Heart right ventricle (tissue), 16 donors: ENCODE data around the gene ASPHD2. TPM values are rescaled to one million over a fixed set of nuclear protein-coding genes. Genes with fewer than 3 reads are reported as not detected.

Source experiments
- ATAC-seq, 8 donors: fragments of 200-7000 bp; cut with Tn5 transposase; one replicate each; pipeline ENCODE4 v1.9.1; 2020; ENCODE audit warnings: mild to moderate bottlenecking in 8 of 8, moderate library complexity in 8 of 8, moderate number of reproducible peaks in 1 of 8
- DNase-seq, 2 donors: peaks; one replicate each; pipeline ENCODE4 v3.0.0-alpha.2; 2020
- H3K27ac ChIP-seq, 10 donors: fragments of 200-600 bp; sonication (generic) in 2 of 10; one replicate each; pipeline versions ENCODE4 v1.5.0 to v1.8.0; 2020 to 2022; ENCODE audit warnings: mild to moderate bottlenecking in 3 of 10
- H3K27me3 ChIP-seq, 7 donors: fragments of 200-600 bp; one replicate each; pipeline ENCODE4 v1.8.0; 2021 to 2022; ENCODE audit warnings: mild to moderate bottlenecking in 2 of 7
- H3K36me3 ChIP-seq, 9 donors: fragments of 200-600 bp; sonication (generic) in 1 of 9; one replicate each; pipeline versions ENCODE4 v1.5.0 to v1.8.0; 2020 to 2022; ENCODE audit warnings: mild to moderate bottlenecking in 2 of 9
- H3K4me1 ChIP-seq, 9 donors: fragments of 200-600 bp; sonication (generic) in 1 of 9; one replicate each; pipeline versions ENCODE4 v1.5.0 to v1.8.0; 2020 to 2022; ENCODE audit warnings: mild to moderate bottlenecking in 4 of 9
- H3K4me3 ChIP-seq, 10 donors: fragments of 200-600 bp; sonication (generic) in 2 of 10; one replicate each; pipeline versions ENCODE4 v1.5.0 to v1.8.0; 2020 to 2022; ENCODE audit warnings: mild to moderate bottlenecking in 7 of 10, moderate library complexity in 2 of 10
- H3K9me3 ChIP-seq, 11 donors: fragments of 200-600 bp in 10 of 11; sonication (generic) in 2 of 11; one replicate each; pipeline versions ENCODE4 v1.5.0 to v1.8.0; 2013 to 2022; ENCODE audit warnings: mild to moderate bottlenecking in 2 of 11, control low read depth in 1 of 11, moderate library complexity in 1 of 11
- WGBS, 2 donors: extraction: QIAGEN DNeasy Blood & Tissue Kit; methylation state at CpG; one replicate each; pipeline ENCODE4 v1.1.7; 2013; ENCODE audit warnings: inconsistent platforms in 1 of 2; 5-methylcytosine and 5-hydroxymethylcytosine counted together
- intact Hi-C, 10 donors: fragments of 100-400 bp; cut with DNase I; formaldehyde crosslinking; loops; one replicate each; pipeline versions ENCODE4 v1.11.1 to v1.14.2; 2022
- polyA plus RNA-seq, 2 donors: library from polyadenylated mRNA; stranded (reverse); fragments of 200-250 nt; gene quantifications; one replicate each; pipeline ENCODE4 v1.2.3, GENCODE V29; 2013
- total RNA-seq, 10 donors: library from RNA; stranded (reverse); fragmentation: NEBNext Ultra II Directional in 3 of 10; extraction: Animal tissue kit (Norgen Biotek cat#: 25700) in 3 of 10; gene quantifications; one replicate each; pipeline versions ENCODE4 v1.2.1 to v1.2.4, GENCODE V29; 2021 to 2023
- TF ChIP-seq, protein P1 (sequence below), 9 donors: fragments of 200-600 bp; sonication (generic) in 2 of 9; IDR thresholded peaks; one replicate each; pipeline versions ENCODE4 v1.5.0 to v1.8.0; 2021 to 2022; ENCODE audit warnings: antibody characterized with exemption in 9 of 9, mild to moderate bottlenecking in 5 of 9, moderate library complexity in 1 of 9
- donor health status: Arrhythmogenic right ventricular cardiomyopathy.
- donor health status: ischemic (EF 13 %, LVEDD 7.1; RV severe dilation, severe dysfunction).
- donor health status: healthy with polysubstance abuse.
- donor health status: DM: no; HTN: yes; CAD: no.
- donor health status: DM: no; HTN: no; CAD: no.
- donor health status: ischemic (EF 25% LVEDD 6.9; RV normal size, moderate dysfunction).
- donor health status: ischemic (EF 25% LVEDD 5.7; RV mildly dilated, moderate dysfunction).
- donor health status: healthy.
- donor health status: DM: yes; HTN: yes; CAD: no.
- donor health status: Ischemic cardiomyopathy.
- donor health status: ischemic (EF 35%, LVEDD 5.7; RV mildly dilated, moderate dysfunction).
- donor health status: nonischemic (EF 11% LVEDD 7.7; RV severe dilation, severe dysfunction).
- donor health status: DM: yes; HTN: yes; CAD: no.
- donor health status: PGD.
- donor health status: ischemic (EF 29% LVEDD 5.4; RV normal size, mild dysfunction).
- donor health status: nonischemic (EF 23%, LVEDD 6.1; RV moderate dilation, normal function).

ASPHD2 gene
- total and polyA plus RNA-seq, 12 donors: 0.07 to 1.8 (median 0.15) TPM; not detected in 3

DNA sequence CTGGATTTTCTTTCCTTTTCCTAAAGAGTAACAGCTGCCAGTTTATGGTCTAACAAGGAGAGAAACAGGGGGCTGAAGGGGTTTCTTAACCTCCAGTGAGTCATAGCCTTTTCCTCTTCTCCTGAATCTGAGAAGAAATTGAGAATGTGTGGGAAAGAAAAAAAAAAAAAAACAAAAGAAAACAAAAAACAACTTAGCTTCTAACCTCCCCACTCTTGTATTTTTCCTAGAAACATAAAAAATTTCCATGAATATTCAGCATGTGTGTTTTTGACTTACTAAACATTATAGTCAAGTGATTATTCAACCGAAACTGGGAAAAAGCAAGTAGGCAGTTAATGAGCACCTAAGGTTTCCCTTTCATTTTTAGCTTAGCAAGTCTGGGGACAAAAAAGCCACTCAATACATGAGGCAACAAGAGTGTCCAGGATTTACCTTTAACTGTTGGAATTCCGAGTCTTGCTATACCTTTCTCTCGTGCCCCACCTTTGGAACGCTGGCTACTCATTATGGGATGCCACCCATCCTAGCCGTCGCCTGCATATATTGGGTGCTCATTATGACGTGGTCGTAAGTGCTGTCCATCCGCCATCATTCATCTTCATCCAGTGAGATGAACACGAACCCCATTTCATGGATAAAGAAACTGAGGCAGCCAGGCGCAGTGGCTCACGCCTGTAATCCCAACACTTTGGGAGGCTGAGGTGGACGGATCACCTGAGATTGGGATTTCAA lies 2.4 kb downstream of the ASPHD2 start:
- DNase-seq (no peak), ATAC-seq (no peak)
- H3K4me1 ChIP-seq: peaks cover 0 to 46% (median 0%) of the 10 kb centered on the region in 9 donors
- TF ChIP-seq, protein P1, sequence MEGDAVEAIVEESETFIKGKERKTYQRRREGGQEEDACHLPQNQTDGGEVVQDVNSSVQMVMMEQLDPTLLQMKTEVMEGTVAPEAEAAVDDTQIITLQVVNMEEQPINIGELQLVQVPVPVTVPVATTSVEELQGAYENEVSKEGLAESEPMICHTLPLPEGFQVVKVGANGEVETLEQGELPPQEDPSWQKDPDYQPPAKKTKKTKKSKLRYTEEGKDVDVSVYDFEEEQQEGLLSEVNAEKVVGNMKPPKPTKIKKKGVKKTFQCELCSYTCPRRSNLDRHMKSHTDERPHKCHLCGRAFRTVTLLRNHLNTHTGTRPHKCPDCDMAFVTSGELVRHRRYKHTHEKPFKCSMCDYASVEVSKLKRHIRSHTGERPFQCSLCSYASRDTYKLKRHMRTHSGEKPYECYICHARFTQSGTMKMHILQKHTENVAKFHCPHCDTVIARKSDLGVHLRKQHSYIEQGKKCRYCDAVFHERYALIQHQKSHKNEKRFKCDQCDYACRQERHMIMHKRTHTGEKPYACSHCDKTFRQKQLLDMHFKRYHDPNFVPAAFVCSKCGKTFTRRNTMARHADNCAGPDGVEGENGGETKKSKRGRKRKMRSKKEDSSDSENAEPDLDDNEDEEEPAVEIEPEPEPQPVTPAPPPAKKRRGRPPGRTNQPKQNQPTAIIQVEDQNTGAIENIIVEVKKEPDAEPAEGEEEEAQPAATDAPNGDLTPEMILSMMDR (IDR thresholded peaks at IDR 0.05): no peak
- 93 to 94% methylated on average over 13 of the region's 13 CpGs for WGBS, 2 donors
- H3K4me3 ChIP-seq: no peak overlapping the region
- peaks cover 0 to 38% (median 17%) of the 10 kb centered on the region in 7 donors for H3K27me3 ChIP-seq
- no peaks in the 10 kb centered on the region for H3K9me3 ChIP-seq
- intact Hi-C loops: loop anchor here in 1 of 10 donors (1.0 kb wide), 1 partner anchor 16 kb away; no protein-coding TSS in a partner anchor
- no peak overlapping the region for H3K27ac ChIP-seq
- peaks cover 0 to 12% (median 0%) of the 10 kb centered on the region in 9 donors for H3K36me3 ChIP-seq

DNA sequence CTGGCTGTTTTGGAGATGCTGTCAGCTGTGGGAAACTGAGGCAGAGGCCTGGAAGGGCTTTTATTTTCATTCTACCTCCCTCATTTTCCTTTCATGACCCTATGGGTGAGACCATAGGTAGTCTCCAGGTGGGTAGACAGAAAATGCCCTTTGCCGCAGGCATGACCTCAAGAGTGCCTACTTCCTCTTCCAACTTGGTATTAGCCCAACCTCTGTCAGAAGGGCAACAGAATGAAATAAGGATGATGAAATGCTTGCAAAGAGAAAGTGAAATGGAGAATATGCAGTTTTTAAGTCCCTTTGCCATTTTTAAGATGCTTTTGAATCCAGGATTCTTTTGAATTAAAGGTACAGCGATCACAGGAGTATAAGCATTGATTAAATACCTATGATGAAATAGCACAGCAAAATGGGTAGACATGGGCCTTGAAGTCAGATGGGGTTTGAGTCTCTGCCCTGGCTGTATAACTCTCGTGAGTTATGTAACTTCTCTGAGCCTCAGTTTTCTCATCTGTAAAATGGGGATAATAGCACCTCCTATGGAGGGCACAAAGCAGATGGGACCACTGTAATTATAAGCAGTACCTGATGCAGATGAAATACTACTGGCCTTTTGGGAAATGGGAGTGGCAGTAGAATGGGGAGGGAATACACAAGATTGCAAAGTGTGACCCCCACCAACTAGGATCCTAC lies 3.7 kb downstream of the ASPHD2 start:
- DNase-seq (no peak), ATAC-seq (no peak)
- no peak overlapping the region for H3K4me3 ChIP-seq
- peaks cover 0 to 46% (median 0%) of the 10 kb centered on the region in 9 donors for H3K4me1 ChIP-seq
- H3K36me3 ChIP-seq: peaks cover 0 to 12% (median 0%) of the 10 kb centered on the region in 9 donors
- H3K27me3 ChIP-seq: peaks cover 0 to 38% (median 17%) of the 10 kb centered on the region in 7 donors
- intact Hi-C loops: no loop called here
- WGBS, 2 donors: 84 to 85% methylated on average over 3 of the region's 3 CpGs
- H3K9me3 ChIP-seq: no peaks in the 10 kb centered on the region
- TF ChIP-seq, protein P1 (IDR thresholded peaks at IDR 0.05): no peak
- H3K27ac ChIP-seq: no peak overlapping the region

DNA sequence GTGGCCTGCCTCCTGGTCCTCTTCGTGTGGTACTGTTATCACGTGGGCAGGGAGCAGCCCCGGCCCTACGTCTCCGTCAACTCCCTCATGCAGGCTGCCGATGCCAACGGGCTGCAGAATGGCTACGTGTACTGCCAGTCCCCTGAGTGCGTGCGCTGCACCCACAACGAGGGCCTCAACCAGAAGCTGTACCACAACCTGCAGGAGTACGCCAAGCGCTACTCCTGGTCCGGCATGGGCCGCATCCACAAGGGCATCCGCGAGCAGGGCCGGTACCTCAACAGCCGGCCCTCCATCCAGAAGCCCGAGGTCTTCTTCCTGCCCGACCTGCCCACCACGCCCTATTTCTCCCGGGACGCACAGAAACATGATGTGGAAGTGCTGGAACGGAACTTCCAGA lies 4.7 kb downstream of the ASPHD2 start:
- DNase-seq: no peak
- H3K36me3 ChIP-seq: peaks cover 0 to 12% (median 0%) of the 10 kb centered on the region in 9 donors
- ATAC-seq: no peak
- peaks cover 0 to 38% (median 17%) of the 10 kb centered on the region in 7 donors for H3K27me3 ChIP-seq
- no peak overlapping the region for H3K27ac ChIP-seq
- 88 to 91% methylated on average over 25 of the region's 25 CpGs for WGBS, 2 donors
- intact Hi-C loops: no loop called here
- no peaks in the 10 kb centered on the region for H3K9me3 ChIP-seq
- no peak overlapping the region for H3K4me3 ChIP-seq
- TF ChIP-seq, protein P1 (IDR thresholded peaks at IDR 0.05): no peak
- H3K4me1 ChIP-seq: peaks cover 0 to 39% (median 0%) of the 10 kb centered on the region in 9 donors

DNA sequence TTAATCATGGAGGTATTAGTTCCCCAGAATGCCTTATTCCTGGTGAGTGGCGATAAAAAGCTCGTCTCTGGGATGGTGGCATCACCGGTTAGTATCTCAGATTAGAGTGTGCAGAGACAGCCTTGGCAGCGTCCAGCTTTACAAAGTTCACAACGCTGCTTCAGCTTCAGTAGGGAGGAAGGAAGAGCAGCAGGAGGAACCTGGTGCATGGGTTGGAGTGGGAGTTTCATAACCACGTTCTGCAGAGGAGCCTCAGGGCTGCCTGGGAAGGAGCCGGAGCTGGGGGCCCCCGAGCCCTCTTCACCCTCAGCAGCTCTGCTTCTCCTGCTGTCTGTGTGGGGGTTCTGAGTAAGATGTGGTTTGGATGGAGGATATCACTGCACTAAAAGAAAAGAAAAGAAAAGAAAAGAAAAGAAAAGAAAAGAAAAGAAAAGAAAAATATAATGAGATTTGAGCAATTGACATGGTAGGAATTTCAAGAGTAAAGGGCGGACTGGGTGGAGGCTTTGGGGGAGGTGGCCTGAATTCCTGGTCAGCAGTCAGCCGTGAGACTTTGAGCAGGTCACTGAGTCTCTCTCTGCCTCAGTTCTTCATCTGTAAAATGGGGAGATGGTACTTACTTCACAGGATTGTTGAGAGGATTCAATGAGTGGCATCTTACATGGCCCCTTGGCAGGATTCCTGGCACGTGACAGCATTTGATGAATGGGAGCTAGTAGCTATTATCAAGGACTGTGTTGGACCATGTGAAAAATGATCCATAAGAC lies 6.5 kb downstream of the ASPHD2 start:
- peaks cover 0 to 12% (median 0%) of the 10 kb centered on the region in 9 donors for H3K36me3 ChIP-seq
- H3K27ac ChIP-seq: no peak overlapping the region
- WGBS, 2 donors: 63 to 65% methylated on average over 11 of the region's 11 CpGs
- H3K4me1 ChIP-seq: peaks cover 0 to 29% (median 0%) of the 10 kb centered on the region in 9 donors
- H3K27me3 ChIP-seq: peaks cover 0 to 41% (median 13%) of the 10 kb centered on the region in 7 donors
- intact Hi-C loops: no loop called here
- H3K4me3 ChIP-seq: no peak overlapping the region
- DNase-seq (no peak), ATAC-seq (no peak)
- H3K9me3 ChIP-seq: no peaks in the 10 kb centered on the region
- TF ChIP-seq, protein P1 (IDR thresholded peaks at IDR 0.05): no peak
